ENCODE measurements around the gene ZNF207. TPM values are rescaled to one million over a fixed set of nuclear protein-coding genes. Genes with fewer than 3 reads are reported as not detected.
A peak's percentile ranks its signal among the peaks of the same experiment; 100 is the strongest.

The ZNF207 gene
- total and polyA plus RNA-seq, 10 of the 15 experiments (the other 5 are each of a cell fraction or from before 2014, with no cell fraction given) = 156 to 348 (median 205) TPM

- Histone ChIP-seq H3K36me3 (ENCODE audit: control insufficient read depth in 2 of 2, insufficient read depth in 2 of 2, low read length in 1 of 2) (no peaks in the 10 kb centered on the region), H2AFZ (ENCODE audit: control insufficient read depth, low read depth, low read length) (no peak overlapping the region), H3K27ac (ENCODE audit: control insufficient read depth, insufficient read depth) (no peak overlapping the region), H3K79me2 (ENCODE audit: control insufficient read depth, insufficient read depth, low read length) (no peaks in the 10 kb centered on the region), H3K9me3 (replicated peaks; ENCODE audit: control insufficient read depth, insufficient read depth, low read length) (no peaks in the 10 kb centered on the region), H4K20me1 (ENCODE audit: control insufficient read depth, insufficient read depth) (no peaks in the 10 kb centered on the region), H3K4me3 (no peak overlapping the region), H3K4me1 (ENCODE audit: control insufficient read depth, insufficient read depth, low read length) (peaks cover 7% of the 10 kb centered on the region), H3K9ac (ENCODE audit: control insufficient read depth, insufficient read depth, low read length) (no peak overlapping the region), H3K27me3 (replicated peaks in 1 of 2; ENCODE audit: control insufficient read depth in 2 of 2, insufficient read depth in 2 of 2, low read length in 1 of 2) (peaks cover 0 to 2% of the 10 kb centered on the region in 2 experiments; a peak in 3 of 4 replicates), H3K4me2 (ENCODE audit: control insufficient read depth, insufficient read depth) (no peak overlapping the region)
- ChIA-PET SMC1A (ENCODE audit: uncharacterized antibody, unreplicated experiment) (interaction anchor here (0.6 to 3.6 kb wide), 15 partner anchors 8 to 142 kb away, joined by 3 to 22 read pairs (median 3); no protein-coding TSS in a partner anchor), CTCF (interaction anchor here (0.5 to 7.9 kb wide), 20 partner anchors 11 to 1071 kb away, joined by 3 to 132 read pairs (median 5); partner anchors contain the start of gene PSMD11), POLR2A (interaction anchor here (1.4 kb wide), 1 partner anchor 9 kb away, joined by 4 read pairs; no protein-coding TSS in a partner anchor), RAD21 (ENCODE audit: unreplicated experiment) (interaction anchor here (0.7 to 5.8 kb wide), 11 partner anchors 9 to 192 kb away, joined by 3 to 53 read pairs (median 4); partner anchors contain the start of gene PSMD11)
- no TSS peak for BruUV-seq (replicated peaks)
- ATAC-seq = peak; percentile 89
- peak; percentile 35 for FAIRE-seq
- WGBS (ENCODE audit: insufficient coverage, insufficient replicate concordance, low lambda C conversion rate, missing lambda C conversion rate) = 6% methylated on average over 5 of the region's 5 CpGs
- DNase-seq (ENCODE audit: low read depth, low spot score) = peak; percentile 55
- intact Hi-C loops (cut with micrococcal nuclease; ENCODE audit: unreplicated experiment) = loop anchor here (1.0 to 5.0 kb wide), 2 partner anchors 66 to 117 kb away; no protein-coding TSS in a partner anchor
- in situ Hi-C loops (cut with MboI) = no loop called here
- TF ChIP-seq RELA (IDR thresholded peaks at IDR 0.05; ENCODE audit: borderline replicate concordance, partially characterized antibody) (peak; percentile 41), IRF5 (IDR thresholded peaks at IDR 0.05; ENCODE audit: borderline replicate concordance) (no peak), MTA2 (IDR thresholded peaks at IDR 0.05; ENCODE audit: low read depth) (peak; percentile 69), SMARCA5 (IDR thresholded peaks at IDR 0.05) (peak; percentile 74; the same call in 1 of the 2 replicates), YBX1 (IDR thresholded peaks at IDR 0.05) (0 out of 2 replicates have a peak, but pooled peaks have one; percentile 25), POU2F2 (IDR thresholded peaks at IDR 0.05; ENCODE audit: borderline replicate concordance, low read depth, low read length) (peak; percentile 58; the same call in 1 of the 3 replicates), NFYB (IDR thresholded peaks at IDR 0.05; ENCODE audit: insufficient read depth, low read depth, low read length) (no peak), SPI1 (IDR thresholded peaks at IDR 0.05; ENCODE audit: borderline replicate concordance, insufficient read depth, low read depth, low read length) (0 out of 2 replicates have a peak, but pooled peaks have one; percentile 14), RB1 (IDR thresholded peaks at IDR 0.05; ENCODE audit: borderline replicate concordance) (peak; percentile 90; the same call in 1 of the 2 replicates), DPF2 (IDR thresholded peaks at IDR 0.05) (peak; percentile 60), ESRRA (IDR thresholded peaks at IDR 0.05; ENCODE audit: low read length) (no peak), SREBF1 (IDR thresholded peaks at IDR 0.05; ENCODE audit: low read length) (no peak), BCLAF1 (IDR thresholded peaks at IDR 0.05) (no peak), CTCF (IDR thresholded peaks at IDR 0.05 in 2 of 3, conservative IDR thresholded peaks at IDR 0.05 in 1 of 3; ENCODE audit: control insufficient read depth in 2 of 3, extremely low read depth in 1 of 3, insufficient read depth in 1 of 3, low read depth in 3 of 3, low read length in 3 of 3) (peak; percentile 96 to 99 (median 97); a peak in 5 of 6 replicates), STAT1 (conservative IDR thresholded peaks at IDR 0.05) (peak; percentile 78; the same call in 1 of the 2 replicates), SMC3 (IDR thresholded peaks at IDR 0.05; ENCODE audit: borderline replicate concordance, low read length) (peak; percentile 83)
- TF ChIP-seq, protein P1, sequence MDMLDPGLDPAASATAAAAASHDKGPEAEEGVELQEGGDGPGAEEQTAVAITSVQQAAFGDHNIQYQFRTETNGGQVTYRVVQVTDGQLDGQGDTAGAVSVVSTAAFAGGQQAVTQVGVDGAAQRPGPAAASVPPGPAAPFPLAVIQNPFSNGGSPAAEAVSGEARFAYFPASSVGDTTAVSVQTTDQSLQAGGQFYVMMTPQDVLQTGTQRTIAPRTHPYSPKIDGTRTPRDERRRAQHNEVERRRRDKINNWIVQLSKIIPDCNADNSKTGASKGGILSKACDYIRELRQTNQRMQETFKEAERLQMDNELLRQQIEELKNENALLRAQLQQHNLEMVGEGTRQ (IDR thresholded peaks at IDR 0.05; ENCODE audit: borderline replicate concordance, low read depth, low read length) = no peak
Measured at GRCh38 chr17:32319548-32319905, 30.4 kb upstream of the ZNF207 start.
